HEK293T (cell line): Measurements from ENCODE around the gene CCDC39.

Experiments used
- FOXA1 ChIP-seq: fragments of 450-650 bp; IDR thresholded peaks from 2 replicates; pipeline ENCODE4 v1.6.1; 2016; ENCODE audit warnings: mild to moderate bottlenecking
- SUZ12 ChIP-seq: fragments of 450-650 bp; IDR thresholded peaks from 2 replicates; pipeline ENCODE4 v1.6.1; 2016; ENCODE audit warnings: mild to moderate bottlenecking
- TARDBP ChIP-seq: fragments of 450-650 bp; IDR thresholded peaks from 2 replicates; pipeline ENCODE4 v1.6.1; 2016

- TF ChIP-seq SUZ12, result no peak
- TF ChIP-seq TARDBP, result no peak
- TF ChIP-seq FOXA1, result no peak
Measured at GRCh38 chr3:180619723-180620122, 59.6 kb downstream of the CCDC39 start.
